Activated gamma-delta T cell treated with anti-CD3 and anti-CD28 coated beads, Interleukin-2, amount 50 U/mL, for 16 hours (primary cell): ENCODE data around the gene GPA33.
A peak's percentile ranks its signal among the peaks of the same experiment; 100 is the strongest.

Source experiments
- DNase-seq: peaks from one replicate; pipeline ENCODE4 v3.0.0-alpha.2; 2020; ENCODE audit warnings: low read depth

Gene GPA33

GRCh38 chr1:167086033-167086432 lies 4.1 kb downstream of the GPA33 start:
- DNase-seq: no peak

- no peak for DNase-seq
Measured at GRCh38 chr1:167084757-167085156, 5.4 kb downstream of the GPA33 start.

GRCh38 chr1:167083871-167084270 lies 6.3 kb downstream of the GPA33 start:
- DNase-seq: no peak

GRCh38 chr1:167083066-167083665 lies 7.0 kb downstream of the GPA33 start:
- no peak for DNase-seq

- no peak for DNase-seq
Measured at GRCh38 chr1:167082511-167083027, 7.6 kb downstream of the GPA33 start.

GRCh38 chr1:167081594-167082156 lies 8.5 kb downstream of the GPA33 start:
- no peak for DNase-seq

- DNase-seq: no peak
Measured at GRCh38 chr1:167077868-167078210, 12.3 kb downstream of the GPA33 start.

- no peak for DNase-seq
Measured at GRCh38 chr1:167077128-167077867, 12.9 kb downstream of the GPA33 start.

- DNase-seq: no peak
Measured at GRCh38 chr1:167076136-167076710, 14.0 kb downstream of the GPA33 start.

GRCh38 chr1:167071286-167071685 lies 18.9 kb downstream of the GPA33 start:
- DNase-seq: no peak

GRCh38 chr1:167068761-167069160 lies 21.4 kb downstream of the GPA33 start:
- no peak for DNase-seq

GRCh38 chr1:167067904-167068303 lies 22.3 kb downstream of the GPA33 start:
- DNase-seq: no peak

- DNase-seq: peak; percentile 64
Measured at GRCh38 chr1:167066333-167067122, 23.6 kb downstream of the GPA33 start.

GRCh38 chr1:167065471-167065870 lies 24.7 kb downstream of the GPA33 start:
- DNase-seq: no peak

GRCh38 chr1:167064621-167065020 lies 25.6 kb downstream of the GPA33 start:
- no peak for DNase-seq

GRCh38 chr1:167061073-167061464 lies 29.1 kb downstream of the GPA33 start:
- no peak for DNase-seq

- no peak for DNase-seq
Measured at GRCh38 chr1:167060141-167061072, 29.8 kb downstream of the GPA33 start.

- no peak for DNase-seq
Measured at GRCh38 chr1:167059809-167060107, 30.4 kb downstream of the GPA33 start.

GRCh38 chr1:167059045-167059808 lies 30.9 kb downstream of the GPA33 start:
- DNase-seq: peak; percentile 63

- no peak for DNase-seq
Measured at GRCh38 chr1:167057241-167057688, 32.9 kb downstream of the GPA33 start.
